Liver (tissue), 9 donors: ENCODE data around the gene FARS2. TPM values are rescaled to one million over a fixed set of nuclear protein-coding genes. Genes with fewer than 3 reads are reported as not detected.

Source experiments
- DNase-seq: peaks from one replicate; pipeline ENCODE4 v3.0.0-alpha.2; 2017; ENCODE audit warnings: low spot score
- H3K27ac ChIP-seq, 2 donors: one replicate each; pipeline ENCODE4 v1.7.0; 2013; ENCODE audit warnings: inconsistent platforms in 2 of 2, low read length in 2 of 2, control low read depth in 1 of 2, low read depth in 1 of 2, mild to moderate bottlenecking in 1 of 2
- H3K27me3 ChIP-seq, 4 donors: one replicate each; pipeline versions ENCODE4 v1.6.1 to v1.7.0; 2013; ENCODE audit warnings: low read length in 3 of 4, inconsistent platforms in 1 of 4, mild to moderate bottlenecking in 1 of 4, moderate library complexity in 1 of 4; ENCODE audit not compliant: control insufficient read depth in 4 of 4, insufficient read depth in 4 of 4
- H3K36me3 ChIP-seq, 4 donors: one replicate each; pipeline versions ENCODE4 v1.6.1 to v1.7.0; 2013; ENCODE audit warnings: low read length in 3 of 4, mild to moderate bottlenecking in 3 of 4, low read depth in 1 of 4, moderate library complexity in 1 of 4; ENCODE audit not compliant: control insufficient read depth in 4 of 4, insufficient read depth in 3 of 4
- H3K4me1 ChIP-seq, 4 donors: one replicate each; pipeline versions ENCODE4 v1.6.1 to v1.7.0; 2013; ENCODE audit warnings: low read length in 3 of 4, mild to moderate bottlenecking in 3 of 4, moderate library complexity in 1 of 4; ENCODE audit not compliant: control insufficient read depth in 4 of 4, insufficient read depth in 4 of 4
- H3K4me3 ChIP-seq, 3 donors: one replicate each; pipeline versions ENCODE4 v1.6.1 to v1.7.0; 2013; ENCODE audit warnings: low read length in 3 of 3, control low read depth in 1 of 3, low read depth in 1 of 3, mild to moderate bottlenecking in 1 of 3
- H3K9ac ChIP-seq, 2 donors: one replicate each; pipeline ENCODE4 v1.7.0; 2013; ENCODE audit warnings: low read length in 2 of 2, mild to moderate bottlenecking in 2 of 2, moderate library complexity in 2 of 2, control low read depth in 1 of 2, low read depth in 1 of 2
- H3K9me3 ChIP-seq, 4 donors: one replicate each; pipeline versions ENCODE4 v1.6.1 to v1.7.0; 2013; ENCODE audit warnings: low read length in 3 of 4; ENCODE audit not compliant: control insufficient read depth in 4 of 4
- EGR1 ChIP-seq, 2 donors: IDR thresholded peaks; 2 replicates each; pipeline ENCODE4 v1.6.1; 2016 to 2018; ENCODE audit warnings: antibody characterized with exemption in 2 of 2, low read depth in 2 of 2
- FOXA1 ChIP-seq: IDR thresholded peaks from 2 replicates; pipeline ENCODE4 v1.6.1; 2016; ENCODE audit warnings: antibody characterized with exemption
- FOXA2 ChIP-seq: IDR thresholded peaks from 2 replicates; pipeline ENCODE4 v1.6.1; 2016; ENCODE audit warnings: antibody characterized with exemption
- GABPA ChIP-seq, 2 donors: IDR thresholded peaks in 1 of 2; conservative IDR thresholded peaks in 1 of 2; 2 replicates each; pipeline ENCODE4 v1.6.1; 2016; ENCODE audit warnings: antibody characterized with exemption in 2 of 2, mild to moderate bottlenecking in 1 of 2, moderate library complexity in 1 of 2
- HNF4A ChIP-seq, 2 donors: conservative IDR thresholded peaks; 2 replicates each; pipeline ENCODE4 v1.6.1; 2016; ENCODE audit warnings: antibody characterized with exemption in 2 of 2, mild to moderate bottlenecking in 2 of 2
- HNF4G ChIP-seq: IDR thresholded peaks from 2 replicates; pipeline ENCODE4 v1.6.1; 2016; ENCODE audit warnings: antibody characterized with exemption
- JUND ChIP-seq, 2 donors: IDR thresholded peaks; 2 replicates each; pipeline ENCODE4 v1.6.1; 2016; ENCODE audit warnings: antibody characterized with exemption in 2 of 2
- RAD21 ChIP-seq, 2 donors: IDR thresholded peaks; 2 replicates each; pipeline ENCODE4 v1.6.1; 2016; ENCODE audit warnings: antibody characterized with exemption in 2 of 2, mild to moderate bottlenecking in 2 of 2
- RXRA ChIP-seq, 2 donors: IDR thresholded peaks; 2 replicates each; pipeline ENCODE4 v1.6.1; 2017 to 2018; ENCODE audit warnings: antibody characterized with exemption in 2 of 2, mild to moderate bottlenecking in 1 of 2
- SP1 ChIP-seq: IDR thresholded peaks from 2 replicates; pipeline ENCODE4 v1.6.1; 2018; ENCODE audit warnings: antibody characterized with exemption, mild to moderate bottlenecking
- TAF1 ChIP-seq: conservative IDR thresholded peaks from 2 replicates; pipeline ENCODE4 v1.6.1; 2016; ENCODE audit warnings: antibody characterized with exemption, mild to moderate bottlenecking
- WGBS: extraction: QIAGEN DNeasy Blood & Tissue Kit; methylation state at CpG from one replicate; pipeline ENCODE4 v1.1.7; 2013; 5-methylcytosine and 5-hydroxymethylcytosine counted together
- polyA plus RNA-seq, 2 donors: library from polyadenylated mRNA; stranded (reverse) in 1 of 2; unstranded in 1 of 2; fragments of 200-250 nt in 1 of 2; fragments of >200 nt in 1 of 2; fragmentation: Nextera tagmentation in 1 of 2; extraction: Ambion mirVana in 1 of 2; gene quantifications; one replicate each; pipeline versions ENCODE4 v1.2.1 to v1.2.3, GENCODE V29; 2013 to 2015
- total RNA-seq, 2 donors: library from RNA; depleted of rRNA; stranded (reverse); fragments of >200 nt; gene quantifications; one replicate each; pipeline ENCODE4 v1.2.3, GENCODE V29; 2014
- TF ChIP-seq, protein P1 (sequence below): IDR thresholded peaks from 2 replicates; pipeline ENCODE4 v1.6.1; 2016; ENCODE audit warnings: antibody characterized with exemption, mild to moderate bottlenecking
- TF ChIP-seq, protein P2 (sequence below): IDR thresholded peaks from 2 replicates; pipeline ENCODE4 v1.6.1; 2016; ENCODE audit warnings: antibody characterized with exemption
- TF ChIP-seq, protein P3 (sequence below): fragments of 150-350 bp; IDR thresholded peaks from 2 replicates; pipeline ENCODE4 v1.5.1; 2017; ENCODE audit warnings: improper control_type of control experiment, low read depth, low read length; ENCODE audit not compliant: missing input control
- TF ChIP-seq, protein P4 (sequence below): IDR thresholded peaks from 2 replicates; pipeline ENCODE4 v1.6.1; 2016; ENCODE audit warnings: antibody characterized with exemption
- donor health status: healthy.
- donor health status: healthy.
- donor health status: healthy.
- donor health status: healthy.
- donor health status: healthy.

The FARS2 gene
- total and polyA plus RNA-seq, 4 donors = 7.8 to 25.9 (median 11.2) TPM

DNA sequence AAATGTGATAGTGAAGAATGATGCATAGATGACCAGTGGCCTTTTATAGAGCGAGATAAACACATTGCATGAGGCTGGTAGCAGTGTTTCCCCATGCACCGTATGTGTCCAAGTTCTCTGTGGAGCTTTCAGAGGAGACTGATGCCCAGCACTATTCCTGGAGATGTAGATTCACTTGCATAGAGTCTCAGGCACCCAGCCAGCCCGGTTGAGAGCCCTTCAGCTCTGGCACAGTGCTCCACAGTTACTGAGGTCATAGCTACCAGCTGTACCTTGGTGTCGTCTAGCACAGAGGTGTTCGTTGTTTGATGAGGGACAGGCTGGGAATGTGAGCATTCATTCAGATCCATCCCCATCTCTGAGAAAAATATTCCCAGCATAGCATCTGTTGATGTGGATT is 328.9 kb downstream of the FARS2 start:
- H3K4me3 ChIP-seq = no peak overlapping the region
- no peak for TF ChIP-seq GABPA (IDR thresholded peaks at IDR 0.05 in 1 of 2, conservative IDR thresholded peaks at IDR 0.05 in 1 of 2)
- no peak for TF ChIP-seq TAF1
- TF ChIP-seq SP1 = no peak
- TF ChIP-seq, protein P1, sequence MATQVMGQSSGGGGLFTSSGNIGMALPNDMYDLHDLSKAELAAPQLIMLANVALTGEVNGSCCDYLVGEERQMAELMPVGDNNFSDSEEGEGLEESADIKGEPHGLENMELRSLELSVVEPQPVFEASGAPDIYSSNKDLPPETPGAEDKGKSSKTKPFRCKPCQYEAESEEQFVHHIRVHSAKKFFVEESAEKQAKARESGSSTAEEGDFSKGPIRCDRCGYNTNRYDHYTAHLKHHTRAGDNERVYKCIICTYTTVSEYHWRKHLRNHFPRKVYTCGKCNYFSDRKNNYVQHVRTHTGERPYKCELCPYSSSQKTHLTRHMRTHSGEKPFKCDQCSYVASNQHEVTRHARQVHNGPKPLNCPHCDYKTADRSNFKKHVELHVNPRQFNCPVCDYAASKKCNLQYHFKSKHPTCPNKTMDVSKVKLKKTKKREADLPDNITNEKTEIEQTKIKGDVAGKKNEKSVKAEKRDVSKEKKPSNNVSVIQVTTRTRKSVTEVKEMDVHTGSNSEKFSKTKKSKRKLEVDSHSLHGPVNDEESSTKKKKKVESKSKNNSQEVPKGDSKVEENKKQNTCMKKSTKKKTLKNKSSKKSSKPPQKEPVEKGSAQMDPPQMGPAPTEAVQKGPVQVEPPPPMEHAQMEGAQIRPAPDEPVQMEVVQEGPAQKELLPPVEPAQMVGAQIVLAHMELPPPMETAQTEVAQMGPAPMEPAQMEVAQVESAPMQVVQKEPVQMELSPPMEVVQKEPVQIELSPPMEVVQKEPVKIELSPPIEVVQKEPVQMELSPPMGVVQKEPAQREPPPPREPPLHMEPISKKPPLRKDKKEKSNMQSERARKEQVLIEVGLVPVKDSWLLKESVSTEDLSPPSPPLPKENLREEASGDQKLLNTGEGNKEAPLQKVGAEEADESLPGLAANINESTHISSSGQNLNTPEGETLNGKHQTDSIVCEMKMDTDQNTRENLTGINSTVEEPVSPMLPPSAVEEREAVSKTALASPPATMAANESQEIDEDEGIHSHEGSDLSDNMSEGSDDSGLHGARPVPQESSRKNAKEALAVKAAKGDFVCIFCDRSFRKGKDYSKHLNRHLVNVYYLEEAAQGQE = no peak
- TF ChIP-seq, protein P2, sequence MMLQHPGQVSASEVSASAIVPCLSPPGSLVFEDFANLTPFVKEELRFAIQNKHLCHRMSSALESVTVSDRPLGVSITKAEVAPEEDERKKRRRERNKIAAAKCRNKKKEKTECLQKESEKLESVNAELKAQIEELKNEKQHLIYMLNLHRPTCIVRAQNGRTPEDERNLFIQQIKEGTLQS = no peak
- no peak for TF ChIP-seq RAD21 (IDR thresholded peaks at IDR 0.05)
- TF ChIP-seq JUND (IDR thresholded peaks at IDR 0.05) = no peak
- TF ChIP-seq, protein P3, sequence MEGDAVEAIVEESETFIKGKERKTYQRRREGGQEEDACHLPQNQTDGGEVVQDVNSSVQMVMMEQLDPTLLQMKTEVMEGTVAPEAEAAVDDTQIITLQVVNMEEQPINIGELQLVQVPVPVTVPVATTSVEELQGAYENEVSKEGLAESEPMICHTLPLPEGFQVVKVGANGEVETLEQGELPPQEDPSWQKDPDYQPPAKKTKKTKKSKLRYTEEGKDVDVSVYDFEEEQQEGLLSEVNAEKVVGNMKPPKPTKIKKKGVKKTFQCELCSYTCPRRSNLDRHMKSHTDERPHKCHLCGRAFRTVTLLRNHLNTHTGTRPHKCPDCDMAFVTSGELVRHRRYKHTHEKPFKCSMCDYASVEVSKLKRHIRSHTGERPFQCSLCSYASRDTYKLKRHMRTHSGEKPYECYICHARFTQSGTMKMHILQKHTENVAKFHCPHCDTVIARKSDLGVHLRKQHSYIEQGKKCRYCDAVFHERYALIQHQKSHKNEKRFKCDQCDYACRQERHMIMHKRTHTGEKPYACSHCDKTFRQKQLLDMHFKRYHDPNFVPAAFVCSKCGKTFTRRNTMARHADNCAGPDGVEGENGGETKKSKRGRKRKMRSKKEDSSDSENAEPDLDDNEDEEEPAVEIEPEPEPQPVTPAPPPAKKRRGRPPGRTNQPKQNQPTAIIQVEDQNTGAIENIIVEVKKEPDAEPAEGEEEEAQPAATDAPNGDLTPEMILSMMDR = no peak
- TF ChIP-seq, protein P4, sequence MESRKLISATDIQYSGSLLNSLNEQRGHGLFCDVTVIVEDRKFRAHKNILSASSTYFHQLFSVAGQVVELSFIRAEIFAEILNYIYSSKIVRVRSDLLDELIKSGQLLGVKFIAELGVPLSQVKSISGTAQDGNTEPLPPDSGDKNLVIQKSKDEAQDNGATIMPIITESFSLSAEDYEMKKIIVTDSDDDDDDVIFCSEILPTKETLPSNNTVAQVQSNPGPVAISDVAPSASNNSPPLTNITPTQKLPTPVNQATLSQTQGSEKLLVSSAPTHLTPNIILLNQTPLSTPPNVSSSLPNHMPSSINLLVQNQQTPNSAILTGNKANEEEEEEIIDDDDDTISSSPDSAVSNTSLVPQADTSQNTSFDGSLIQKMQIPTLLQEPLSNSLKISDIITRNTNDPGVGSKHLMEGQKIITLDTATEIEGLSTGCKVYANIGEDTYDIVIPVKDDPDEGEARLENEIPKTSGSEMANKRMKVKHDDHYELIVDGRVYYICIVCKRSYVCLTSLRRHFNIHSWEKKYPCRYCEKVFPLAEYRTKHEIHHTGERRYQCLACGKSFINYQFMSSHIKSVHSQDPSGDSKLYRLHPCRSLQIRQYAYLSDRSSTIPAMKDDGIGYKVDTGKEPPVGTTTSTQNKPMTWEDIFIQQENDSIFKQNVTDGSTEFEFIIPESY = no peak
- TF ChIP-seq HNF4G = no peak
- no peak for TF ChIP-seq FOXA1
- H3K4me1 ChIP-seq = no peaks in the 10 kb centered on the region
- no peaks in the 10 kb centered on the region for H3K27me3 ChIP-seq
- H3K9me3 ChIP-seq = peaks cover 0 to 2% (median 0%) of the 10 kb centered on the region in 4 donors
- DNase-seq = no peak
- WGBS = 85% methylated on average over 5 of the region's 5 CpGs
- H3K36me3 ChIP-seq = no peaks in the 10 kb centered on the region
- no peak overlapping the region for H3K27ac ChIP-seq
- H3K9ac ChIP-seq = no peak overlapping the region

DNA sequence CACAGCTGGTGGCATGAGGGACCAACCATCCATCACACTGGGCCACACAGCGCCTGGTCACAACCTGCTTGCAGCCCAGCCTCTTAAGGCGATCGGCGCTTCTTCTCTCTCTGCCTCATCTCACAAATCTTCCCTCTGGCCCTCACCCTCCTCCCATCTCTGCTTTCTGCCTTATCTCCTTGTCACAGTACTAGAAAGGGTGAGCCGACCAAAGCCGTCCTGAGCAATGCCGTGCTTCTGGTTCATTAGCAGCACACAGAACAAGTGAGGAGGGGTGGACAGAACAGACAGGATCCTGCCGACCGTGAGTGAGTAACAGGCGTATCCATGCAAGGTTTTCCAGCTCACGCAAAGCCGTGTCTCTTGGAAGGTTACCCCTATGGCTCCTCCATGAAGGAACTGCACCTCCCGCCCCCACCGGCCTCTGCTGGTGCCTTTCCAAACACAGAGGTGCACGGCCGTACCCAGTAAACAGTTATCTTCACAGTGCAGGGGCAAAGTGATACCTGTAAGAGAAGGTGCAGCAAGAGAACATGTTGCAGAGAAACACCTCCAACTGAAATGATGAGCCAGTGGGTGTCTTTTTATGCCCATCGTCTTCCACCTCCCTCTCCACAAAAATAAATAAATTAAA is 331.7 kb downstream of the FARS2 start:
- Histone ChIP-seq H3K4me1 (no peaks in the 10 kb centered on the region), H3K27ac (no peak overlapping the region), H3K9me3 (no peaks in the 10 kb centered on the region), H3K4me3 (no peak overlapping the region), H3K27me3 (no peaks in the 10 kb centered on the region), H3K9ac (no peak overlapping the region), H3K36me3 (no peaks in the 10 kb centered on the region)
- TF ChIP-seq, protein P2 = no peak
- TF ChIP-seq RXRA (IDR thresholded peaks at IDR 0.05) = no peak
- TF ChIP-seq GABPA (IDR thresholded peaks at IDR 0.05 in 1 of 2, conservative IDR thresholded peaks at IDR 0.05 in 1 of 2) = no peak
- TF ChIP-seq FOXA2 = no peak
- TF ChIP-seq JUND (IDR thresholded peaks at IDR 0.05) = no peak
- TF ChIP-seq TAF1 = no peak
- TF ChIP-seq HNF4A (conservative IDR thresholded peaks at IDR 0.05) = no peak
- TF ChIP-seq EGR1 (IDR thresholded peaks at IDR 0.05; ENCODE audit: low read depth in 2 of 2) = no peak
- TF ChIP-seq, protein P3 = no peak
- 92% methylated on average over 17 of the region's 17 CpGs for WGBS
- DNase-seq = peak; percentile 46
